GM18951 (cell line): ENCODE results near the gene HERPUD2.
"Not testable (repeated sequence)": the region's sequence is repeated elsewhere in the genome, so short reads cannot be mapped to it uniquely, and the experiment has no call there.

ENCODE experiments used
- POLR2A ChIP-seq: IDR thresholded peaks from 4 replicates; pipeline ENCODE4 v1.6.1; 2011; ENCODE audit warnings: mild to moderate bottlenecking; ENCODE audit not compliant: insufficient read length, insufficient read depth; ENCODE audit errors: extremely low read depth
- in situ Hi-C: fragments of 300-500 bp; cut with MboI; formaldehyde crosslinking; loops from one replicate; pipeline ENCODE4 v1.12.0; 2022; ENCODE audit warnings: low sequenced_read_pairs, mixed read lengths, inconsistent platforms; ENCODE audit not compliant: unreplicated experiment

The HERPUD2 gene

DNA sequence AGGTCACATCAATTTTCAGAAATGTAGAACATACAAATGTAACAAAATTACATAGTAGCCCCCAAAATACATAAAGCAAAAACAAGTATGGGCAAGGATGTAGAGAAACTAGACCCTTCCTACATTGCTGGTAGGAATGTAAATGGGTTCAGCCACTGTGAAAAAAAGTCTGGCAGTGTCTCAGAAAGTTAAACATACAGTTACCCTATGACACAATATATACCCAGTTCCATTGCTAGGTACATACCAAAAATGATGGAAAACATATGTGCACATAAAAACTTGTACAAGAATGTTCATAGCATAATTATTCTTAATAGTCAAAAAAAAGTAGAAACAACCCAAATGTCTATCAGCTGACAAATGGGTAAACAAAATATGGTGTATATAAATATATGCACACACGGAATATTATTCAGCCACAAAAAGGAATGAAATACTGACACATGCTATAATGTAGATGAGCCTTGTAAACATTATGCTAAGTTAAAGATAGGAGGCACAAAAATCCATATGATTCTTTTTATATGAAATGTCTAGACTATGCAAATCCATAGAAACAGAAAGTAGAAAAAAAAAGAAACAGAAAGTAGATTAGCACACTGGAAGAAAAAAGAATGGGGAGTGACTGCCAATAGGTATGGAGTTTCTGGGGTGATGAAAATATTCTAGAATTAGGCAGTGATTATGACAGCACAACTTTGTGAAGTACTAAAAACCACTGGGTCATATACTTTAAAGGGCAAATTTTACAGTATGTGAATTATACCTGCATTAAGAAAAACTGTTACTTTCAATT is 13.5 kb downstream of the HERPUD2 start:
- TF ChIP-seq POLR2A: no peak
- in situ Hi-C loops: no loop called here

DNA sequence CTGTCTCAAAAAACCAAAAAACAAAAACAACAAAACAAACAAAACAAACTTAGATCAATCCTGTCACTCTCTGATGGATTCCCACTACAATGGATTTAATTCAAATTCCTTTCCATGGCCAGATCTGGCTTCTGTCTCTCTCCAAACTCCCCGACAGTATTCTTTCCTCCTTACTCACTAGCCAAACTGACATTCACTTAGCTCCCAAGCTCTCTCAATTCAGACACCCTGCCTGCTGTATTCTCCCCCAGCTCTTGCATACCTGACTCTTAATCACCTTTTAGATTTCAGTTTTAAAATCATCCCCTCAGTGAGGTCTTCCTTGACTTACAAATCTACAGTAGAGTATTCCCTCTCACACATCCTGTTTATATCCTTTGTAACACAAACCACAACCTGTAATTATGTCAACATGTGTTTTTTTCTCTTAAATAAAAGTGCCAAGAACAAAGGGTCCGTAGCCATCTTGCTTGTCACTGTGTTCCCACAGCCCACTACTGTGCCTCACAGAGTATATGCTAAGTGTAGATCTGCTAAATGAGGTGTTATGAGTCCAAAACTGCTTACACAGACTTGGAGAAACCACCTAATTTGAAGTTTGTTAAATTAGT is 14.4 kb downstream of the HERPUD2 start:
- TF ChIP-seq POLR2A: no peak

DNA sequence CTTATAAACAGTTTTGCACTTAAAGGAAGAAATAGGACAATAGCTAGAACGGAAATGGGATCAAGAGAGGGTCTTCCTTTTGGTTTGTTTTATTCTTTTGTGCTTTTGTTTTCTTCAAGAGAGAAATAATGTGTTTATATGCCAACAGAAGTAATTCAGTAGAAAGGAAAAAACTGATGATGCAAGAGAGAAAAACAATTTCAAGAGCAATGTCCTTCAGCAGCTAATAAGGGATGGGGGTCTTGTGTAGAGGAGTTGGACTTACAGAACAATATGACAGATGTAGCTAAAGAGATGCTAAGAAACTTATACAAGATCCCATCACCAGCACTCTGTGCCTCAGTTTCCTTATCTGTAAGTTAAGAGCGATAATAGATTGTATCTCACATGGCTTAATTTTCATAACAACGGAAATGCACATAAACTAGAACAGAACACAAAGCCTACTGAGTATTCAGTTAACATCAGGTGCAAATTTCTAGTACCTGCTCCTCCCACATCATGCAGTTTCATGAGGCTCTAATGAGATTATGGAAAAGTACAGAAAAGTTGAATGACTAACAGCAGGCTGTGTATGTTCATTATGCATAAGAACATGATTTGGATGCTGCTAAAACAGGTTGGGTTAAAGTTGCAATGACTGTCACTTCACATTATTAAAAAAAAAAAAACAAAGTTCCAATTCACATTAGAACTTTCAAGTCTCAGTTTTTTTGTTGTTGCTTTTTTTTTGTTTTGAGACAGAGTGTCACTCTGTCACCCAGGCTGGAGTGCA is 17.2 kb downstream of the HERPUD2 start:
- no peak for TF ChIP-seq POLR2A
- in situ Hi-C loops: no loop called here

More for the DNA sequence above, 14.4 kb downstream of the HERPUD2 start:
- in situ Hi-C loops: no loop called here

DNA sequence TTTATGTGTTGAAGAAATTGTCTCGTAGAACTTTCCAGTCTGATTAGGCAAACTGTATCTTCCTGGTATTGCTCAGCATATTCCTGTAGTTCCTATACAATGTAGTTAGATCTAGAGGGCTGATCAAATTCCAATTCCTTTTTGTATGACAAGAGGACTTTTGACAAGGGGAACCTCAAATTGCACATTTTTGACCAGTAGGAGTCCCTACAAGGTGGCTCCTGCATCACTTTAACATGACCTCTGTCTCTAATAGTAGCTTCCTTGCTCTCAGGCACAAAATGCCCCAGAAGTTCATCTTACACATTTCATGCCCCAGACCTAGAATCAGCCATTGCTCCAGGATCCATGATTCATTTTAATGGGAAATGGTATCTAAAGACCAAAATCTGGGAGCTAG is 18.7 kb downstream of the HERPUD2 start:
- in situ Hi-C loops: no loop called here
- TF ChIP-seq POLR2A: no peak

GRCh38 chr7:35670856-35671569 is 23.9 kb downstream of the HERPUD2 start:
- in situ Hi-C loops: no loop called here
- no peak for TF ChIP-seq POLR2A

GRCh38 chr7:35660411-35660810 is 34.5 kb downstream of the HERPUD2 start:
- in situ Hi-C loops: not testable (repeated sequence)

GRCh38 chr7:35658606-35659201 is 36.2 kb downstream of the HERPUD2 start:
- in situ Hi-C loops: no loop called here
- no peak for TF ChIP-seq POLR2A

- in situ Hi-C loops: no loop called here
- no peak for TF ChIP-seq POLR2A
These were observed 37.8 kb downstream of the HERPUD2 start for GRCh38 chr7:35657125-35657524.

DNA sequence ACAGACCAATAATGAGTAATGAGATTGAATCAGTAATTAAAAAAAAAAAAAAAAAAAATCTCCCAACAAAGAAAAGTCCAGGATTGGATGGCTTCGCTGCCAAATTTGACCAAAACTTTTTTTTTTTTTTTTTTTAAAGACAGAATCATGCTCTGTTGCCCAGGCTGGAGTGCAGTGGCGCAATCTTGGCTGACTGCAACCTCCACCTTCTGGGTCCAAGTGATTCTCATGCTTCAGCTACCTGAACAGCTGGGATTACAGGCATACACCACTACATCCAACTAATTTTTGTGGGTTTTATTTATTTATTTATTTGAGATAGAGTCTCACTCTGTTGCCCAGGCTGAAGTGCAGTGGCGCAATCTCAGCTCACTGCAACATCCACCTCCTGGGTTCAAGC is 40.4 kb downstream of the HERPUD2 start:
- in situ Hi-C loops: not testable (repeated sequence)

GRCh38 chr7:35652124-35652523 is 42.8 kb downstream of the HERPUD2 start:
- TF ChIP-seq POLR2A: no peak
- in situ Hi-C loops: no loop called here

GRCh38 chr7:35650751-35651150 is 44.2 kb downstream of the HERPUD2 start:
- in situ Hi-C loops: no loop called here
- no peak for TF ChIP-seq POLR2A

GRCh38 chr7:35649711-35650110 is 45.2 kb downstream of the HERPUD2 start:
- in situ Hi-C loops: no loop called here
- TF ChIP-seq POLR2A: no peak

- TF ChIP-seq POLR2A: no peak
- in situ Hi-C loops: no loop called here
These were observed 46.6 kb downstream of the HERPUD2 start for GRCh38 chr7:35648367-35648766.
